Activated CD8-positive, alpha-beta T cell treated with anti-CD3 and anti-CD28 coated beads for 36 hours (primary cell): ENCODE measurements around the gene STH. TPM values are rescaled to one million over a fixed set of nuclear protein-coding genes. Genes with fewer than 3 reads are reported as not detected.

Experiments
- ATAC-seq: fragments of 200-7000 bp; cut with Tn5 transposase; one replicate; pipeline ENCODE4 v1.10.0; 2021; ENCODE audit warnings: mild to moderate bottlenecking, moderate library complexity
- CTCF ChIA-PET: fragments of 350-600 bp; sonication (Branson Sonifier 250); formaldehyde crosslinking; loops from one replicate; lab custom pipeline; 2021; ENCODE audit warnings: antibody characterized with exemption; lab: Charles Lee
- POLR2A ChIA-PET: fragments of 350-600 bp; sonication (Branson Sonifier 250); formaldehyde crosslinking; loops from one replicate; lab custom pipeline; 2021; ENCODE audit warnings: antibody characterized with exemption; lab: Charles Lee
- DNase-seq: peaks from one replicate; pipeline ENCODE4 v3.0.0-alpha.2; 2020
- H3K27ac Mint-ChIP-seq: one replicate; pipeline ENCODE4 v1.8.0; 2021; ENCODE audit warnings: mild to moderate bottlenecking, mixed read lengths
- H3K27me3 Mint-ChIP-seq: one replicate; pipeline ENCODE4 v1.8.0; 2021; ENCODE audit warnings: mixed read lengths
- H3K36me3 Mint-ChIP-seq: one replicate; pipeline ENCODE4 v1.8.0; 2021; ENCODE audit warnings: low read depth, mixed read lengths
- H3K4me1 Mint-ChIP-seq: one replicate; pipeline ENCODE4 v1.8.0; 2021; ENCODE audit warnings: low read depth, mixed read lengths
- H3K4me3 Mint-ChIP-seq: one replicate; pipeline ENCODE4 v1.8.0; 2021; ENCODE audit warnings: mild to moderate bottlenecking, moderate library complexity, mixed read lengths
- H3K9me3 Mint-ChIP-seq: one replicate; pipeline ENCODE4 v1.8.0; 2021; ENCODE audit warnings: mixed read lengths
- CTCF ChIP-seq: fragments of 200-600 bp; IDR thresholded peaks from one replicate; pipeline ENCODE4 v1.8.0; 2022; ENCODE audit warnings: antibody characterized with exemption, mild to moderate bottlenecking
- intact Hi-C: fragments of 100-400 bp; cut with micrococcal nuclease; formaldehyde crosslinking; loops from one replicate; pipeline ENCODE4 v1.10.0; 2022
- total RNA-seq, 2 experiments: library from RNA; stranded (reverse); gene quantifications; one replicate each; pipeline ENCODE4 v1.2.3, GENCODE V29; 2021

The STH gene
- total RNA-seq, 2 experiments from 2014 or later, result not detected

- H3K9me3 Mint-ChIP-seq, result no peaks in the 10 kb centered on the region
- H3K4me3 Mint-ChIP-seq, result no peak overlapping the region
- intact Hi-C loops, result no loop called here
- H3K27ac Mint-ChIP-seq, result peak overlapping the region; percentile 49
- ChIA-PET CTCF (interaction anchor here (4.6 kb wide), 1 partner anchor 8 kb away, joined by 30 read pairs; no protein-coding TSS in a partner anchor), POLR2A (interaction anchor here (0.6 kb wide), 2 partner anchors 46 to 141 kb away, joined by 3 to 4 read pairs; no protein-coding TSS in a partner anchor)
- peaks cover 15% of the 10 kb centered on the region for H3K4me1 Mint-ChIP-seq
- no peak for TF ChIP-seq CTCF
- no peak for ATAC-seq
- no peaks in the 10 kb centered on the region for H3K27me3 Mint-ChIP-seq
- H3K36me3 Mint-ChIP-seq, result peaks cover 48% of the 10 kb centered on the region
- DNase-seq, result no peak
Measured at GRCh38 chr17:46036491-46036890, 37.4 kb downstream of the STH start.

- Mint-ChIP-seq H3K36me3 (peaks cover 48% of the 10 kb centered on the region), H3K27ac (peak overlapping the region; percentile 19)
- no peak for TF ChIP-seq CTCF
Measured at GRCh38 chr17:46037722-46038255, 38.7 kb downstream of the STH start.

GRCh38 chr17:46038414-46038813 is 39.4 kb downstream of the STH start:
- ChIA-PET POLR2A (no interaction called here), CTCF (interaction anchor here (0.7 to 3.5 kb wide), 4 partner anchors 13 to 174 kb away, joined by 4 to 20 read pairs (median 6); partner anchors contain the start of gene KANSL1)
- DNase-seq (no peak), ATAC-seq (no peak)
- H3K9me3 Mint-ChIP-seq, result no peaks in the 10 kb centered on the region
- intact Hi-C loops, result no loop called here
- no peak overlapping the region for H3K4me3 Mint-ChIP-seq
- peaks cover 44% of the 10 kb centered on the region for H3K36me3 Mint-ChIP-seq
- no peaks in the 10 kb centered on the region for H3K27me3 Mint-ChIP-seq
- H3K27ac Mint-ChIP-seq, result peak overlapping the region; percentile 19
- TF ChIP-seq CTCF, result no peak
- peaks cover 16% of the 10 kb centered on the region for H3K4me1 Mint-ChIP-seq

More at GRCh38 chr17:46037722-46038255, 38.7 kb downstream of the STH start:
- ATAC-seq (no peak), DNase-seq (no peak)
- intact Hi-C loops, result no loop called here
- POLR2A ChIA-PET, result interaction anchor here (1.1 kb wide), 1 partner anchor 118 kb away, joined by 3 read pairs; no protein-coding TSS in a partner anchor
- CTCF ChIA-PET, result interaction anchor here (0.7 to 3.5 kb wide), 4 partner anchors 13 to 175 kb away, joined by 3 to 20 read pairs (median 6); partner anchors contain the start of gene KANSL1
- no peaks in the 10 kb centered on the region for H3K27me3 Mint-ChIP-seq
- H3K4me1 Mint-ChIP-seq, result peaks cover 15% of the 10 kb centered on the region
- no peaks in the 10 kb centered on the region for H3K9me3 Mint-ChIP-seq
- no peak overlapping the region for H3K4me3 Mint-ChIP-seq

GRCh38 chr17:46038937-46039336 is 39.9 kb downstream of the STH start:
- intact Hi-C loops, result no loop called here
- ATAC-seq, result no peak
- TF ChIP-seq CTCF, result no peak
- Mint-ChIP-seq H3K4me1 (peaks cover 20% of the 10 kb centered on the region), H3K4me3 (no peak overlapping the region), H3K9me3 (no peaks in the 10 kb centered on the region), H3K36me3 (peaks cover 46% of the 10 kb centered on the region), H3K27ac (no peak overlapping the region), H3K27me3 (no peaks in the 10 kb centered on the region)
- ChIA-PET POLR2A (no interaction called here), CTCF (interaction anchor here (1.2 to 3.5 kb wide), 4 partner anchors 12 to 248 kb away, joined by 3 to 20 read pairs (median 6); no protein-coding TSS in a partner anchor)
- DNase-seq, result no peak

- Mint-ChIP-seq H3K4me1 (peaks cover 25% of the 10 kb centered on the region), H3K27me3 (no peaks in the 10 kb centered on the region), H3K9me3 (no peaks in the 10 kb centered on the region), H3K4me3 (no peak overlapping the region), H3K27ac (peak overlapping the region; percentile 14), H3K36me3 (peaks cover 49% of the 10 kb centered on the region)
- ATAC-seq, result no peak
- DNase-seq, result no peak
- POLR2A ChIA-PET, result interaction anchor here (1.4 kb wide), 1 partner anchor 17 kb away, joined by 4 read pairs; no protein-coding TSS in a partner anchor
- intact Hi-C loops, result loop anchor here (10.0 kb wide), 1 partner anchor 55 kb away; no protein-coding TSS in a partner anchor
- CTCF ChIA-PET, result interaction anchor here (0.9 to 3.5 kb wide), 5 partner anchors 23 to 247 kb away, joined by 3 to 20 read pairs (median 3); no protein-coding TSS in a partner anchor
- no peak for TF ChIP-seq CTCF
Measured at GRCh38 chr17:46039592-46040186, 40.6 kb downstream of the STH start.
